H9 (cell line): ENCODE measurements around the gene UPK2. TPM values are rescaled to one million over a fixed set of nuclear protein-coding genes. Genes with fewer than 3 reads are reported as not detected.
A peak's percentile ranks its signal among the peaks of the same experiment; 100 is the strongest.

Source experiments
- DNase-seq: peaks from one replicate; pipeline ENCODE4 v3.0.0-alpha.2; 2017
- H2AFZ ChIP-seq: one replicate; pipeline ENCODE4 v1.6.1; 2013; ENCODE audit warnings: mild to moderate bottlenecking, low read length, control low read depth, moderate library complexity
- H2AK5ac ChIP-seq: 2 replicates; pipeline ENCODE4 v1.6.1; 2013; ENCODE audit warnings: low read length, control low read depth, mixed read lengths; ENCODE audit not compliant: insufficient read length
- H2BK120ac ChIP-seq: one replicate; pipeline ENCODE4 v1.6.1; 2013; ENCODE audit warnings: low read depth, mild to moderate bottlenecking, low read length, control low read depth, inconsistent platforms; ENCODE audit not compliant: poor library complexity, severe bottlenecking
- H2BK12ac ChIP-seq: 2 replicates; pipeline ENCODE4 v1.6.1; 2013; ENCODE audit warnings: low read length, control low read depth, mixed read lengths, low read depth; ENCODE audit not compliant: insufficient read length
- H2BK15ac ChIP-seq: 2 replicates; pipeline ENCODE4 v1.6.1; 2013; ENCODE audit warnings: low read depth, low read length, control low read depth
- H2BK20ac ChIP-seq: one replicate; pipeline ENCODE4 v1.6.1; 2013; ENCODE audit warnings: low read depth, mild to moderate bottlenecking, low read length, control low read depth, inconsistent platforms; ENCODE audit not compliant: poor library complexity, severe bottlenecking
- H2BK5ac ChIP-seq: 2 replicates; pipeline ENCODE4 v1.6.1; 2013; ENCODE audit warnings: low read length, control low read depth, mixed read lengths; ENCODE audit not compliant: insufficient read length
- H3K14ac ChIP-seq: 2 replicates; pipeline ENCODE4 v1.6.1; 2013; ENCODE audit warnings: low read length, control low read depth; ENCODE audit not compliant: insufficient read depth
- H3K18ac ChIP-seq: 2 replicates; pipeline ENCODE4 v1.6.1; 2013; ENCODE audit warnings: low read depth, mild to moderate bottlenecking, mixed read lengths, low read length, control low read depth; ENCODE audit not compliant: insufficient read length
- H3K23ac ChIP-seq: 2 replicates; pipeline ENCODE4 v1.6.1; 2013; ENCODE audit warnings: low read length, control low read depth, mixed read lengths, low read depth; ENCODE audit not compliant: insufficient read length
- H3K23me2 ChIP-seq: 2 replicates; pipeline ENCODE4 v1.6.1; 2013; ENCODE audit warnings: low read depth, mild to moderate bottlenecking, mixed read lengths, low read length, control low read depth; ENCODE audit not compliant: insufficient read length, poor library complexity, severe bottlenecking
- H3K27ac ChIP-seq: 2 replicates; pipeline ENCODE4 v1.5.1; 2013; ENCODE audit warnings: low read length, control low read depth, mixed read lengths, low read depth; ENCODE audit not compliant: insufficient read length
- H3K27me3 ChIP-seq: 2 replicates; pipeline ENCODE4 v1.6.1; 2013; ENCODE audit warnings: low read length, control low read depth, inconsistent platforms; ENCODE audit not compliant: insufficient read depth
- H3K4ac ChIP-seq: 2 replicates; pipeline ENCODE4 v1.6.1; 2013; ENCODE audit warnings: low read depth, mild to moderate bottlenecking, control low read depth, inconsistent platforms, low read length, moderate library complexity
- H3K4me1 ChIP-seq: 2 replicates; pipeline ENCODE4 v1.6.1; 2013; ENCODE audit warnings: low read length, control low read depth, inconsistent platforms; ENCODE audit not compliant: insufficient read depth
- H3K4me2 ChIP-seq: 2 replicates; pipeline ENCODE4 v1.6.1; 2013; ENCODE audit warnings: low read length, control low read depth, mixed read lengths; ENCODE audit not compliant: insufficient read length, insufficient read depth
- H3K56ac ChIP-seq: 2 replicates; pipeline ENCODE4 v1.6.1; 2013; ENCODE audit warnings: low read depth, mild to moderate bottlenecking, mixed read lengths, low read length, control low read depth; ENCODE audit not compliant: insufficient read length
- H3K79me1 ChIP-seq: 2 replicates; pipeline ENCODE4 v1.6.1; 2013; ENCODE audit warnings: low read depth, mild to moderate bottlenecking, moderate library complexity, low read length, control low read depth, inconsistent platforms; ENCODE audit not compliant: insufficient read depth, poor library complexity, severe bottlenecking
- H3K79me2 ChIP-seq: 2 replicates; pipeline ENCODE4 v1.6.1; 2013; ENCODE audit warnings: low read length, control low read depth, inconsistent platforms; ENCODE audit not compliant: insufficient read depth
- H3K9ac ChIP-seq: 2 replicates; pipeline ENCODE4 v1.6.1; 2013; ENCODE audit warnings: low read length, control low read depth, mixed read lengths; ENCODE audit not compliant: insufficient read length; ENCODE audit errors: extremely low read depth
- H3K9me3 ChIP-seq: one replicate; pipeline ENCODE4 v1.6.1; 2013; ENCODE audit warnings: low read depth, low read length, inconsistent platforms; ENCODE audit not compliant: control insufficient read depth
- H3T11ph ChIP-seq: one replicate; pipeline ENCODE4 v1.6.1; 2013; ENCODE audit warnings: mild to moderate bottlenecking, low read length, control low read depth, inconsistent platforms
- H4K20me1 ChIP-seq: one replicate; pipeline ENCODE4 v1.6.1; 2013; ENCODE audit not compliant: control insufficient read depth, insufficient read length, insufficient read depth
- H4K5ac ChIP-seq: 2 replicates; pipeline ENCODE4 v1.6.1; 2013; ENCODE audit warnings: low read depth, mild to moderate bottlenecking, mixed read lengths, low read length, control low read depth; ENCODE audit not compliant: insufficient read length
- H4K8ac ChIP-seq: replicated peaks from 2 replicates; pipeline ENCODE4 v1.6.1; 2013; ENCODE audit warnings: low read length, control low read depth, mixed read lengths, low read depth; ENCODE audit not compliant: insufficient read length
- H4K91ac ChIP-seq: 2 replicates; pipeline ENCODE4 v1.6.1; 2013; ENCODE audit warnings: low read depth, mild to moderate bottlenecking, moderate library complexity, mixed read lengths, low read length, control low read depth; ENCODE audit not compliant: insufficient read length
- H3K27ac Mint-ChIP-seq, 3 experiments: 2 replicates in 2 of 3; 3 replicates in 1 of 3; pipeline ENCODE4 v1.8.0; 2020 to 2021; ENCODE audit warnings: mixed read lengths in 3 of 3, mild to moderate bottlenecking in 1 of 3, moderate library complexity in 1 of 3
- H3K27me3 Mint-ChIP-seq: 2 replicates; pipeline ENCODE4 v1.8.0; 2021; ENCODE audit warnings: low read depth, mild to moderate bottlenecking, moderate library complexity, mixed read lengths
- H3K36me3 Mint-ChIP-seq, 3 experiments: 2 replicates in 2 of 3; 3 replicates in 1 of 3; pipeline ENCODE4 v1.8.0; 2020 to 2021; ENCODE audit warnings: low read depth in 3 of 3, mixed read lengths in 3 of 3; ENCODE audit not compliant: insufficient read depth in 1 of 3
- H3K4me1 Mint-ChIP-seq, 2 experiments: 2 replicates each; pipeline ENCODE4 v1.8.0; 2020; ENCODE audit warnings: mixed read lengths in 2 of 2
- H3K4me3 Mint-ChIP-seq, 2 experiments: 2 replicates in 1 of 2; 3 replicates in 1 of 2; pipeline ENCODE4 v1.8.0; 2020 to 2021; ENCODE audit warnings: mild to moderate bottlenecking in 2 of 2, mixed read lengths in 2 of 2, moderate library complexity in 1 of 2
- H3K9me3 Mint-ChIP-seq, 2 experiments: 2 replicates in 1 of 2; 3 replicates in 1 of 2; pipeline ENCODE4 v1.8.0; 2020; ENCODE audit warnings: mild to moderate bottlenecking in 2 of 2, mixed read lengths in 2 of 2, moderate library complexity in 1 of 2
- WGBS: extraction: QIAGEN DNeasy Blood & Tissue Kit; methylation state at CpG from one replicate; pipeline ENCODE4 v1.1.7; 2013; ENCODE audit warnings: missing lambda C conversion rate, low lambda C conversion rate, mixed read lengths; ENCODE audit not compliant: insufficient read length; ENCODE audit errors: extremely low coverage; 5-methylcytosine and 5-hydroxymethylcytosine counted together
- total RNA-seq: library from RNA; stranded (reverse); gene quantifications from 2 replicates; pipeline ENCODE4 v1.2.1, GENCODE V29; 2021
- TF ChIP-seq, protein P1 (sequence below): fragments of 200-600 bp; sonication (generic); conservative IDR thresholded peaks from 3 replicates; pipeline ENCODE4 v1.8.0; 2021; ENCODE audit warnings: antibody characterized with exemption, mild to moderate bottlenecking

UPK2 gene
- total RNA-seq, 1 experiment from 2014 or later = 0.33 TPM

DNA sequence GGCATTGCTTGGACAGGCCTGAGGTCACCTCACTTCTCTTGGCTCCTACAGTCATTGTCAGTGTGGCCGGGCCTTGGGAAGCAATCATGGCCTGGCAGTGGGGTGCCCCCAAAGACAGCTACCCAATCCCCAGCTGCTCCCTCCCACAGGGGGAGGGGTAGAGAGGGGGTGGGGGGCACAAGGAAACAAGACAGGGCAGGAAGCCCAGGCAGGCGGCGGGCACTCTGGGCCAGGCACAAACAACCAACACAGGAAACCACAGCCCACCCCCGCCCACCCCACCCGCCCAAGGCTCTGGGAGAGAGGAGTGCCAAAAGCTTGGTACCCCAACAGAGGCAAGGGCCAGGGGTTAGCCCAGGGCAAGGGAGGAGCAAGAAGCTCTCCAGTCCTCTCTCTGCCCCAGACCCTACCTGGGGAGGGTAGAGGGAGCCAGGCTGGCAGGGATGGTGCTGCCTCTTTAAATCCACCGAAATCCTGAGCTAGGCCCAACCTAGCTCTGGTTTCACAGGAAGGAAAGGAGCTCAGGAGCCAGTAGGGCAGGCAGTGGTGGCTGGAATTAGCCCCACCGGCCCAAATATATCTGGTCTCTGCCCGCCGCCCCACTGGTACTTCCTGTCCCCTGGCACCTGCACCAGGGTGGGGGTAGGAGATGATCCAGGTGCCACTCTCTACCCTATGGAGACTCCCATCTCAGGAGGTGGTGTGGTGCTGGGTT lies 42.5 kb upstream of the UPK2 start:
- no peaks in the 10 kb centered on the region for H3K9me3 ChIP-seq
- H2BK5ac ChIP-seq = no peak overlapping the region
- no peak overlapping the region for H3K56ac ChIP-seq
- H3K23me2 ChIP-seq = peaks cover 14% of the 10 kb centered on the region
- peak overlapping the region; percentile 80 for H3K27ac ChIP-seq
- peak overlapping the region; percentile 39; the same call in 1 of the 2 replicates for H3K14ac ChIP-seq
- no peak overlapping the region for H2BK120ac ChIP-seq
- peaks cover 8% of the 10 kb centered on the region; the same call in 1 of the 2 replicates for H3K79me2 ChIP-seq
- H3K23ac ChIP-seq = no peak overlapping the region
- no peak overlapping the region for H2AK5ac ChIP-seq
- no peak overlapping the region for H3K4me2 ChIP-seq
- H2BK20ac ChIP-seq = no peak overlapping the region
- Mint-ChIP-seq H3K9me3 (no peaks in the 10 kb centered on the region; a peak in 2 of 5 replicates), H3K27ac (peak overlapping the region; percentile 99 to 100 (median 99); a peak in 6 of 7 replicates), H3K27me3 (no peaks in the 10 kb centered on the region), H3K4me3 (peak overlapping the region in 1 of 2 experiments; percentile 27; a peak in 1 of 5 replicates), H3K4me1 (peaks cover 70 to 84% of the 10 kb centered on the region in 2 experiments), H3K36me3 (peaks cover 0 to 12% (median 10%) of the 10 kb centered on the region in 3 experiments; a peak in 4 of 7 replicates)
- peaks cover 13% of the 10 kb centered on the region; the same call in 1 of the 2 replicates for H3K4me1 ChIP-seq
- WGBS = no CpG with 5 or more reads among the region's 9 CpGs
- H3K27me3 ChIP-seq = no peaks in the 10 kb centered on the region
- no peak overlapping the region for H4K91ac ChIP-seq
- no peak overlapping the region for H2BK15ac ChIP-seq
- no peaks in the 10 kb centered on the region for H4K20me1 ChIP-seq
- H2BK12ac ChIP-seq = no peak overlapping the region
- no peak overlapping the region for H3T11ph ChIP-seq
- H3K79me1 ChIP-seq = peaks cover 5% of the 10 kb centered on the region
- H3K4ac ChIP-seq = no peak overlapping the region
- H4K5ac ChIP-seq = no peak overlapping the region
- H3K18ac ChIP-seq = peak overlapping the region; percentile 61
- no peak overlapping the region for H4K8ac ChIP-seq
- TF ChIP-seq, protein P1, sequence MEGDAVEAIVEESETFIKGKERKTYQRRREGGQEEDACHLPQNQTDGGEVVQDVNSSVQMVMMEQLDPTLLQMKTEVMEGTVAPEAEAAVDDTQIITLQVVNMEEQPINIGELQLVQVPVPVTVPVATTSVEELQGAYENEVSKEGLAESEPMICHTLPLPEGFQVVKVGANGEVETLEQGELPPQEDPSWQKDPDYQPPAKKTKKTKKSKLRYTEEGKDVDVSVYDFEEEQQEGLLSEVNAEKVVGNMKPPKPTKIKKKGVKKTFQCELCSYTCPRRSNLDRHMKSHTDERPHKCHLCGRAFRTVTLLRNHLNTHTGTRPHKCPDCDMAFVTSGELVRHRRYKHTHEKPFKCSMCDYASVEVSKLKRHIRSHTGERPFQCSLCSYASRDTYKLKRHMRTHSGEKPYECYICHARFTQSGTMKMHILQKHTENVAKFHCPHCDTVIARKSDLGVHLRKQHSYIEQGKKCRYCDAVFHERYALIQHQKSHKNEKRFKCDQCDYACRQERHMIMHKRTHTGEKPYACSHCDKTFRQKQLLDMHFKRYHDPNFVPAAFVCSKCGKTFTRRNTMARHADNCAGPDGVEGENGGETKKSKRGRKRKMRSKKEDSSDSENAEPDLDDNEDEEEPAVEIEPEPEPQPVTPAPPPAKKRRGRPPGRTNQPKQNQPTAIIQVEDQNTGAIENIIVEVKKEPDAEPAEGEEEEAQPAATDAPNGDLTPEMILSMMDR = no peak
- no peak overlapping the region for H2AFZ ChIP-seq
- peak; percentile 38 for DNase-seq
- no peak overlapping the region for H3K9ac ChIP-seq
